KOPT-K1 (cell line): ENCODE measurements around the gene ENOX2.

Source experiments
- H3K27ac ChIP-seq: fragments of 200-600 bp; sonication (generic); 2 replicates; pipeline ENCODE4 v1.5.1; 2016; ENCODE audit warnings: antibody characterized with exemption, mild to moderate bottlenecking, low read depth, low read length; ENCODE audit not compliant: poor library complexity, severe bottlenecking
- H3K36me3 ChIP-seq: fragments of 200-600 bp; sonication (generic); 2 replicates; pipeline ENCODE4 v1.5.1; 2017; ENCODE audit warnings: antibody characterized with exemption, mild to moderate bottlenecking, low read length, moderate library complexity; ENCODE audit not compliant: insufficient read depth
- H3K9me3 ChIP-seq: fragments of 200-600 bp; sonication (generic); 2 replicates; pipeline ENCODE4 v1.5.1; 2017; ENCODE audit warnings: antibody characterized with exemption, low read length, mild to moderate bottlenecking; ENCODE audit not compliant: insufficient read depth, poor library complexity, severe bottlenecking

Gene ENOX2

DNA sequence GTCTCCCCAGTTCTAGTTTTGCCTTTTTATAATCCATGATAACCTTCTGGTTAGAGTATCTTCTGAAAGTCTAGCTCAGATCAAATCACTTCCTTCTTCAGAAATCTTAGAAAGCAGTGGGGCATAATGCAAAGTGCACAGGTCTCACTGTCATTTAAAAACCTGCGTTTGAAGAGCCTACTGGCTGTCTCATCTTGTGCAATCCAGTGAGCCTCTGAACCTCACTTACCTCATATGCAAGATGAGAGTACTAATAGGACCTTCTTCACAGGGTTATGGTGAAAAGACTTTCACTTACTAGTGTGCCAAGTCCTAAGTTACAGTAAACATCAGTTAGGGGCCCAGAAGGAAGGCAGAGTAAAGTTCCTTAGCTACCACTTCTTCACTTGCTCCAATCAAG lies 131.4 kb downstream of the ENOX2 start:
- Histone ChIP-seq H3K9me3 (no peaks in the 10 kb centered on the region), H3K36me3 (no peaks in the 10 kb centered on the region), H3K27ac (no peak overlapping the region)

GRCh38 chrX:130771230-130771629 lies 131.8 kb downstream of the ENOX2 start:
- no peaks in the 10 kb centered on the region for H3K9me3 ChIP-seq
- no peaks in the 10 kb centered on the region for H3K36me3 ChIP-seq
- H3K27ac ChIP-seq: no peak overlapping the region

GRCh38 chrX:130770615-130771014 lies 132.4 kb downstream of the ENOX2 start:
- no peaks in the 10 kb centered on the region for H3K9me3 ChIP-seq
- no peak overlapping the region for H3K27ac ChIP-seq
- H3K36me3 ChIP-seq: no peaks in the 10 kb centered on the region

DNA sequence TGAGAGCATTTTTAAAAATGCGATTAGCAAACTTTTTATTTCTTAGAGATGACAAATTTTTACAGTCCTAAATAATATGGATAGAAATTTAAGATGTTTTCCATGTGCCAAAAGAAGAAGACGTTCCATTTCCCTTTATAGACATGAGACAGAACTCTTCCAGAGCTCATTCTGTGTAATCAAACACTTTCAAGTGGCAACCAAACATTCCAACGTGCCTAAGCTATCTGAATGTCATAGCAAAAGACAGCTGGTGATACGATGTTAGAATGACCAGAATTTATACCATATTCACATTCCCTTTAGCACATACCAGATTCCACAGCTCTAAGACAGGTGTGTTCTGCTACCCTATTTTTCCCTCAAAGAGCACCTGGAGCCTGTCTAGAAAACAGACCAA lies 133.2 kb downstream of the ENOX2 start:
- H3K36me3 ChIP-seq: no peaks in the 10 kb centered on the region
- H3K27ac ChIP-seq: no peak overlapping the region
- no peaks in the 10 kb centered on the region for H3K9me3 ChIP-seq

GRCh38 chrX:130758072-130758471 lies 144.9 kb downstream of the ENOX2 start:
- Histone ChIP-seq H3K27ac (no peak overlapping the region), H3K9me3 (no peaks in the 10 kb centered on the region), H3K36me3 (no peaks in the 10 kb centered on the region)

GRCh38 chrX:130756233-130756632 lies 146.8 kb downstream of the ENOX2 start:
- Histone ChIP-seq H3K36me3 (no peaks in the 10 kb centered on the region), H3K9me3 (no peaks in the 10 kb centered on the region), H3K27ac (no peak overlapping the region)

- Histone ChIP-seq H3K9me3 (no peaks in the 10 kb centered on the region), H3K36me3 (no peaks in the 10 kb centered on the region), H3K27ac (no peak overlapping the region)
Observed at GRCh38 chrX:130754353-130754752, 148.7 kb downstream of the ENOX2 start.

DNA sequence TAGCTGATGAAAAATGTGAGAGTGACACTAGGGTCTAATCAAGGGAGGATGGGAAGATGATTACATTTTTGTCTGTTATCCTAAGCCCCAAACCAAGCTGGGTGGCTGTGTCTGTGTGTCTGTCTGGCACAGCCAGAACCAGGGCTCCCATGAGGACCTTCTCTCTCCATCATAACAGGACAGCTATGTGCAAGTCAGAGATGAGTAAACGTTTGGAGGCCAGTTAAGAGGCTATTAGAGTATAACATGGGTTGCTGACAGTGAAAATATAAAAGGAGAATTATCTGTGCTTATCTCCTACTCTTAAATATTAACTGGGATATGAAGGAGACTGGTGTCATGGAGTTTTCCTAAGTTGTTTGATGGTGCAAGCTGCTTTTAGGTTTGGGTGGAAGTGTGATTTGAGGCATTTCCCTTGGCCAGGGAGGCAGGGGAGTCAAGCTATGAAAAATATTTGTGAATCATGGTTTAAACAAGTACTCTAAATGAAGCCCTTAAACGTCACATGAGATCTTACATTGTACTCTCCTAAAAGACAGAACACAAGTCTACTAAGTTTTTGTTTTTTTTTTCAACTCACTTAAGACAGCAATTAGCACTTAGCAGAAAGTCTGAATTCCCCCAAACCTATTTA lies 156.2 kb downstream of the ENOX2 start:
- H3K36me3 ChIP-seq: no peaks in the 10 kb centered on the region
- no peak overlapping the region for H3K27ac ChIP-seq
- no peaks in the 10 kb centered on the region for H3K9me3 ChIP-seq

GRCh38 chrX:130746077-130746476 lies 156.9 kb downstream of the ENOX2 start:
- no peaks in the 10 kb centered on the region for H3K36me3 ChIP-seq
- H3K9me3 ChIP-seq: no peaks in the 10 kb centered on the region
- no peak overlapping the region for H3K27ac ChIP-seq

DNA sequence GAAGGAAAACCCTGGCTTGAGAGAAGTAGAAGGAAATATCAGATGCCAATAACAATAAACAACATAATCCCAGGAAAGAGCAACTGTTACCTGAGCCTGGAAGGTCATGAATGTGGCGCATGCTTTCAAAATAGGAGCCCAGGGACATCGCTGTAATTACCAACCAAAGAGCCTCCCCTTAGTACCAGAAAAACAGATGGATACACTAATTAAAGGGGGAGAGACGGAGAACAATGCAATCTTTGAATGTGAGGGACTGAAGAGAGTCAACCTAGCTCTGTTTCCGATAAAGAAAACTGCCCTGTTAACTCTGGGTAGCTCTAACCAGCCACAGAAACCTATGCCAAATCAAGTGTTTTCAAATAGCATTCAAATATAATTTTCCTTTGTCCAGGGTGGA lies 161.4 kb downstream of the ENOX2 start:
- Histone ChIP-seq H3K27ac (no peak overlapping the region), H3K36me3 (no peaks in the 10 kb centered on the region), H3K9me3 (no peaks in the 10 kb centered on the region)

DNA sequence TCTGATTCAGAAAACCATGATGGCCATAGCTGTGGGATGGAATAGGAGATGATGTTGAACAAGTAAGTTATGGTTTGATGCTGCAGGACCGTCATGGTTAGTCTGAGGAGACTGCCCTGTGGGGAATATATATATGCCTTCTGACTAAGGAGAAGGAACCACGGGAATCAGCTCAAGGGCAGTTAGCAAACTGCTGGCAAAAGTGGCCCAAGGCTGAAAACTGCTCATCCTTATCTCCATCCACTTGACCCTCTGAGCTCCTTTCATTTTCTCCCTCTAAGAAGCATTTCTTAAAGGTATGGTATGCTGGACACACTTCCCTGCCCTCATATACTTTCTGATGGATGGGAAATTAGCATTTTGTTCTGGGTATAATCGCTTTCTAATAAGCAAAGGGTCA lies 161.9 kb downstream of the ENOX2 start:
- H3K27ac ChIP-seq: no peak overlapping the region
- no peaks in the 10 kb centered on the region for H3K9me3 ChIP-seq
- no peaks in the 10 kb centered on the region for H3K36me3 ChIP-seq

- Histone ChIP-seq H3K36me3 (no peaks in the 10 kb centered on the region), H3K27ac (no peak overlapping the region), H3K9me3 (no peaks in the 10 kb centered on the region)
Observed at GRCh38 chrX:130738638-130739195, 164.3 kb downstream of the ENOX2 start.

DNA sequence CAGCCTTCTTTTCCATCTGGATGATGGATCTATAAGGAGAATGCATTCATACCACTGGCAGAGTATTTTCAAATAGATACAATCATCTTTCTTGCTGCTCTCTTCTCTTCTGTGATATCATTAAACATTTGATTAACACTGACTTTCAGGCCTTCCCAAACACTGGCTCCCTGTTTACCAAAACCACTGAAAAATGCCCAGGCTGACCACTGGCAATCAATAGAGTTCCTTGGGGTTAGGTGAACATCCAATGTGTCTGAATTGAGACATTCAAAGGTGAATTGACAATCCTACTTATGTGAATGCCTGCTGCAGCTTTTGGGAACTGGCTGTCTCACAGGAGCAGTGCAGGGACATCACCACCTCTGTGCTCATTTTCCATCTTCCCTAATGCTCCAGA lies 168.3 kb downstream of the ENOX2 start:
- H3K36me3 ChIP-seq: no peaks in the 10 kb centered on the region
- H3K27ac ChIP-seq: no peak overlapping the region
- no peaks in the 10 kb centered on the region for H3K9me3 ChIP-seq

GRCh38 chrX:130728208-130728607 lies 174.8 kb downstream of the ENOX2 start:
- Histone ChIP-seq H3K27ac (no peak overlapping the region), H3K36me3 (no peaks in the 10 kb centered on the region), H3K9me3 (peaks cover 10% of the 10 kb centered on the region)

- no peaks in the 10 kb centered on the region for H3K36me3 ChIP-seq
- no peak overlapping the region for H3K27ac ChIP-seq
- H3K9me3 ChIP-seq: peaks cover 10% of the 10 kb centered on the region
Observed at GRCh38 chrX:130726661-130727060, 176.3 kb downstream of the ENOX2 start.

DNA sequence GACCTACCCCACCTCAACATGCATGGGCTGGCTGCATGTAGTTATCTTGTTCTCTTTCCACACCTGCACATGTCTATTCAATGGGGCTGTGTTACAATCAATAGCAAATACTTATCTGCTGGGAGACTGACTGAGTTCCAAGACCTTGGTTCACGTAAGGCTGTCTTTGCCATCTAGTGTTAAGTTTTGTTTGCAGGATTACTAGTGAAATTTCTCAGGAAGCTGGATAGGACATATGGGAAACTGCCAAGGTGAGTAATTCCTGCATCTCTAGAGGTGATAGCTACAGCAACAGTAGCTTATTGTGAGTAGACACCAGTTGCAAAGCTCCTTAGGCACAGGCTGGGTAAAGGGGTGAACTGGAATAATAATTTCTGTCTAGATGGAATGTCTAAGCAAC lies 177.5 kb downstream of the ENOX2 start:
- Histone ChIP-seq H3K27ac (no peak overlapping the region), H3K9me3 (peaks cover 10% of the 10 kb centered on the region), H3K36me3 (no peaks in the 10 kb centered on the region)
